DND-41 (cell line): ENCODE results near the gene CPT1A.

Experiments used
- ATAC-seq: fragments of 200-7000 bp; cut with Tn5 transposase; 3 replicates; pipeline ENCODE4 v1.9.1; 2021; ENCODE audit warnings: low read depth; ENCODE audit not compliant: insufficient read depth
- DNase-seq: peaks from one replicate; pipeline ENCODE4 v3.0.0-alpha.2; 2020
- H2AFZ ChIP-seq: 2 replicates; pipeline ENCODE4 v1.6.0; 2012; ENCODE audit warnings: low read depth, low read length
- H3K27ac ChIP-seq: 2 replicates; pipeline ENCODE4 v1.5.1; 2012; ENCODE audit warnings: low read length, inconsistent platforms
- H3K27me3 ChIP-seq: fragments of 200-600 bp; sonication (generic); 2 replicates; pipeline ENCODE4 v1.6.0; 2012; ENCODE audit warnings: low read length, mild to moderate bottlenecking, inconsistent platforms; ENCODE audit not compliant: insufficient read depth, poor library complexity
- H3K36me3 ChIP-seq: 2 replicates; pipeline ENCODE4 v1.5.1; 2012; ENCODE audit warnings: low read length, inconsistent platforms; ENCODE audit not compliant: insufficient read depth
- H3K4me1 ChIP-seq: 2 replicates; pipeline ENCODE4 v1.5.1; 2012; ENCODE audit warnings: mild to moderate bottlenecking, low read length; ENCODE audit not compliant: insufficient read depth
- H3K4me2 ChIP-seq: 2 replicates; pipeline ENCODE4 v1.6.0; 2012; ENCODE audit warnings: mild to moderate bottlenecking, moderate library complexity, low read length, inconsistent platforms; ENCODE audit not compliant: insufficient read depth
- H3K4me3 ChIP-seq, 2 experiments: fragments of 200-600 bp in 1 of 2; shearing (Covaris generic) in 1 of 2; 2 replicates each; pipeline ENCODE4 v1.5.1; 2012 to 2016; ENCODE audit warnings: inconsistent platforms in 2 of 2, low read length in 2 of 2, mild to moderate bottlenecking in 2 of 2, low read depth in 1 of 2, moderate library complexity in 1 of 2
- H3K79me2 ChIP-seq: 2 replicates; pipeline ENCODE4 v1.6.0; 2012; ENCODE audit warnings: low read length, inconsistent platforms; ENCODE audit not compliant: insufficient read depth
- H3K9ac ChIP-seq: 2 replicates; pipeline ENCODE4 v1.6.0; 2012; ENCODE audit warnings: low read depth, mild to moderate bottlenecking, inconsistent platforms, low read length, moderate library complexity
- H3K9me3 ChIP-seq: 2 replicates; pipeline ENCODE4 v1.5.1; 2012; ENCODE audit warnings: low read length, moderate library complexity, mild to moderate bottlenecking, inconsistent platforms; ENCODE audit not compliant: insufficient read depth, severe bottlenecking
- H4K20me1 ChIP-seq: 2 replicates; pipeline ENCODE4 v1.6.0; 2012; ENCODE audit warnings: low read length; ENCODE audit not compliant: insufficient read depth
- CTCF ChIP-seq: IDR thresholded peaks from 2 replicates; pipeline ENCODE4 v1.5.1; 2012; ENCODE audit warnings: borderline replicate concordance, low read length, moderate library complexity, mild to moderate bottlenecking; ENCODE audit not compliant: poor library complexity, severe bottlenecking; ENCODE audit errors: extremely low read depth
- EZH2 ChIP-seq: IDR thresholded peaks from 3 replicates; pipeline ENCODE4 v1.6.1; 2012; ENCODE audit warnings: borderline replicate concordance, low read depth, mild to moderate bottlenecking, moderate library complexity, low read length, inconsistent platforms; ENCODE audit not compliant: severe bottlenecking

Gene CPT1A

GRCh38 chr11:68806931-68807844, 34.5 kb downstream of the CPT1A start:
- H3K4me2 ChIP-seq: no peak overlapping the region
- H3K36me3 ChIP-seq: peaks cover 45% of the 10 kb centered on the region
- H3K4me3 ChIP-seq: no peak overlapping the region
- no peaks in the 10 kb centered on the region for H3K9me3 ChIP-seq
- peaks cover 9% of the 10 kb centered on the region; the same call in 1 of the 2 replicates for H4K20me1 ChIP-seq
- no peaks in the 10 kb centered on the region for H3K79me2 ChIP-seq
- no peak overlapping the region for H2AFZ ChIP-seq
- ATAC-seq (no peak), DNase-seq (no peak)
- H3K27ac ChIP-seq: no peak overlapping the region
- H3K4me1 ChIP-seq: no peaks in the 10 kb centered on the region
- H3K9ac ChIP-seq: no peak overlapping the region
- no peaks in the 10 kb centered on the region for H3K27me3 ChIP-seq
- TF ChIP-seq EZH2: no peak
- no peak for TF ChIP-seq CTCF

- Histone ChIP-seq H3K27me3 (no peaks in the 10 kb centered on the region), H3K4me3 (no peak overlapping the region), H3K9ac (no peak overlapping the region), H3K27ac (no peak overlapping the region), H3K9me3 (no peaks in the 10 kb centered on the region), H3K4me1 (no peaks in the 10 kb centered on the region), H3K4me2 (no peak overlapping the region), H4K20me1 (peaks cover 5% of the 10 kb centered on the region; the same call in 1 of the 2 replicates), H3K36me3 (peaks cover 47% of the 10 kb centered on the region), H2AFZ (no peak overlapping the region), H3K79me2 (no peaks in the 10 kb centered on the region)
- no peak for TF ChIP-seq CTCF
- TF ChIP-seq EZH2: no peak
- ATAC-seq (no peak), DNase-seq (no peak)
These were observed 36.9 kb downstream of the CPT1A start for GRCh38 chr11:68804786-68805185.

GRCh38 chr11:68803766-68804165, 38.0 kb downstream of the CPT1A start:
- H3K4me2 ChIP-seq: no peak overlapping the region
- ATAC-seq (no peak), DNase-seq (no peak)
- H4K20me1 ChIP-seq: peaks cover 5% of the 10 kb centered on the region; the same call in 1 of the 2 replicates
- H3K9ac ChIP-seq: no peak overlapping the region
- TF ChIP-seq CTCF (no peak), EZH2 (no peak)
- H3K79me2 ChIP-seq: no peaks in the 10 kb centered on the region
- no peaks in the 10 kb centered on the region for H3K9me3 ChIP-seq
- H3K27ac ChIP-seq: no peak overlapping the region
- H3K4me1 ChIP-seq: no peaks in the 10 kb centered on the region
- peaks cover 53% of the 10 kb centered on the region for H3K36me3 ChIP-seq
- no peaks in the 10 kb centered on the region for H3K27me3 ChIP-seq
- H3K4me3 ChIP-seq: no peak overlapping the region
- no peak overlapping the region for H2AFZ ChIP-seq
